Adipose tissue (tissue), 3 donors: ENCODE measurements around the gene CACNA1B. TPM values are rescaled to one million over a fixed set of nuclear protein-coding genes. Genes with fewer than 3 reads are reported as not detected.

Experiments
- H3K27ac ChIP-seq: one replicate; pipeline ENCODE4 v1.5.1; 2013; ENCODE audit warnings: low read depth, low read length
- WGBS, 3 donors: extraction: QIAGEN DNeasy Blood & Tissue Kit; methylation state at CpG; one replicate each; pipeline ENCODE4 v1.1.7; 2013; 5-methylcytosine and 5-hydroxymethylcytosine counted together
- polyA plus RNA-seq, 3 donors: library from polyadenylated mRNA; stranded (reverse); fragments of 200-250 nt; gene quantifications; one replicate each; pipeline ENCODE4 v1.2.3, GENCODE V29; 2013
- donor health status: healthy with polysubstance abuse.
- donor health status: Bipolar disorder and iron deficiency.
- donor health status: healthy.

The CACNA1B gene
- polyA plus RNA-seq, 3 donors = 0.04 to 0.20 TPM; not detected in 1

DNA sequence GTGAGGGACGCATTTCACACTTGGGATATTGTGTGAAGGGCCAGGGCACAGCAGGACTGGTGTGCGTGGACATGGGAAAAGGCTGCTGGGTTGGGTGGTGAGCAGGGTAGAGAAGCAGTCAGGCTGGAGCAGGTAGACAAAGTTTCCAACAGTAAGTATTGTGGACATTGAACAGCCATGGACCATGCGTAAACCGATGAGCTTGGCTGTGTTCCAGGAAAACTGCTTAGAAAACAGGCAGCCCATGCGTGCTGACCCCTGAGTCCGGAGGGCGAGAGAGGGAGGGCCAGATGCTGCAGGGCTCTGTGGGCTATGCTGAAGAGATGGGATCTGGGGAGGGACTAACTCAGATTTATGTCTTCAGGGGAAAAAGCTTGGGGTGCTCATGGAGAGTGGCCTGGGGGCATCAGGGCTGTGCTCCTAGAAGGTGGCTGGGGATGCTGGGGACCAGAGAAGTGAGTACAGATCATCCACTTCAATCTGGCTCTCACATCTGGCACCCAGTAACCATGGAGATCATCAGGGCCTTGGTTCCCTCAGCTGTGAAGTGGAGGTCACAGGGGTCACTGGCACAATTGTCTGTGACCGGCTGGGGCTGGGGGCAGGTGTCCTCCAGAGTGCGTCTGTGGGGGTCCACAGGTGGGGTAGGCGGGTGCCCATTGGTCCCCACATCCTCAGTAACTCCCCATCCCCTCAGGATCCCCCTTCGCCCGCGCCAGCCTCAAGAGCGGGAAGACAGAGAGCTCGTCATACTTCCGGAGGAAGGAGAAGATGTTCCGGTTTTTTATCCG lies 93.3 kb downstream of the CACNA1B start:
- 70 to 80% (median 78%) methylated on average over 18 of the region's 18 CpGs for WGBS, 3 donors
- no peak overlapping the region for H3K27ac ChIP-seq

DNA sequence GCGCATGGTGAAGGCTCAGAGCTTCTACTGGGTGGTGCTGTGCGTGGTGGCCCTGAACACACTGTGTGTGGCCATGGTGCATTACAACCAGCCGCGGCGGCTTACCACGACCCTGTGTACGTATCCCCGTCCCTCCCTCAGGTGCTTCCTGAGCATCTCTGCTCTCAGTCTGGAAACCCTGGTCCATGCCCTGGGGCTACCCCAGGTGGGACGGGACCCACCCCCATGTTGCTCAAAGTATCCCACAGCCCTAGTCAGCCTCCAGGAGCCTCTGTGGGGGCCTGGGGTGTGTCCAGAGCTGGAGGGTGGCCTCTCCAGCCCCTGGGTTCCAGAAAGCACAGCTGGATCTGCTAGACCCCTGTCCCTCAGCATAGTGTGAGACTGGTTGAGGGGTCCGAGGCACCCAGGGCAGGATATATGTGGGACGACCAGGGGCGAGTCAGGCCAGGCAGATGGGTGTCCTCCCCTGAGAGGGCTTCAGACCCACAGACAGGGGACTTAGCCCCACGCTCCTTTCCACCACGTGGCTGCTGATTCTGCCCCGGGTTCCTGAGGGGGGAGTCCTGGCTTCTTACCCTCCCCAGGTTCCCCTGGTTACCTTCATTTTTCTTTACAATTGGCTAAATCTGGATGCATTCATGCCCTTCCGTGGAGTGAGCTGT lies 94.0 kb downstream of the CACNA1B start:
- 85 to 88% (median 87%) methylated on average over 16 of the region's 16 CpGs for WGBS, 3 donors
- no peak overlapping the region for H3K27ac ChIP-seq

DNA sequence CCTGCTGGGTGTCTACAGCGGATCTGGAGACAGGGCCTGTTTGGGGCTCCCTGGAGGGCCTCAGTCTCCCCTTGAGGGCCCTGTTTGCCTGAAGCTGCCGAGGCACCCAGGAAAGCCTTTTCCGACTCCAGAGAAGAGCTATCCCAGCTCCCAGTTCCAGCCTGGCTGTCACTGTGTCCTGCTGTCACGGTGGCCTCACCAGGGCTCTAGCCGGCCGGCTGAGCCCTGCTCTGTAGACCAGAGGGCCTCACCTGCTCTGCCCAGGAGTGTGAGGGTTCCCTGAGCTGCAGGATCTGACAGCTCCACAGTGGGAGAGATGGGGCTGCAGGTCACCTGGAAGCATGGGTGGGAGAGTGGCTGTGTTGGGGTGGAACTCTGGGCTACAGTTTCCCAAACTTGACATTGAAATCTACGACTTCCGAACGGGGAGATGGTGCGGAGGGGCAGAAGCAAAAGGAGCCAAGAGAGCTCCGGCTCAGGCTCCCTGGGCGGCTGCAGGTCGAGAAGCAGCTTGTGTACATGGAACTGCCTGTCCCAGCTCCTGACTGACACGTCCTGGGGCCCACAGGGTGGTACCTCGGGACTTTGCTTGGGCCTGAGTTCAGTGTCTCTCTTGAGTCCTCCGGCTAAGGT lies 94.9 kb downstream of the CACNA1B start:
- H3K27ac ChIP-seq = no peak overlapping the region
- 84 to 88% (median 87%) methylated on average over 16 of the region's 16 CpGs for WGBS, 3 donors

DNA sequence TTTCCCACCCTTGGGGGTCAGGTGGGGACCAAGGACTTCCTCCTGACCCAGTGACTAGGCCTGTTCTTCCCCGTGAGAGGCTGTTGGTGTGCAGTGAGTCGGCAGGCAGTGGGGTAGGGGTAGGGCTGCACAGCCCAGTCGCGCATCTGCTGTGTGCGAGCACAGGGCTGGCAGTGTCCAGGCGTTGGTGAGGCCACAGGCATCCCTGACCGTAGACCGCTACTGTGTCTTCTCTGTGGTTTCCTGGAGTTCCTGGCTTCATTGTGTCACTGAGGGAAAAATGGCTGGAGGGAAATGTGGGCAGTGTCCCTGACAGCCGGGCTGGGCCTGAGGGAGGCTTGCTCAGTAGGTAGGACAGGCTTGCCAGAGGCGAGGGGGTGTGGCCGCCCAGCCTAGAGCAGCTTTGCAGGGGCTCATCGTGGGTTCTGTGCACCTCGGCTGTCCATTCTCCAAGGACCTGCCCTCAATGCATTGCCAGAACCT lies 95.4 kb downstream of the CACNA1B start:
- no peak overlapping the region for H3K27ac ChIP-seq
- WGBS, 3 donors = 77 to 80% (median 79%) methylated on average over 13 of the region's 13 CpGs

DNA sequence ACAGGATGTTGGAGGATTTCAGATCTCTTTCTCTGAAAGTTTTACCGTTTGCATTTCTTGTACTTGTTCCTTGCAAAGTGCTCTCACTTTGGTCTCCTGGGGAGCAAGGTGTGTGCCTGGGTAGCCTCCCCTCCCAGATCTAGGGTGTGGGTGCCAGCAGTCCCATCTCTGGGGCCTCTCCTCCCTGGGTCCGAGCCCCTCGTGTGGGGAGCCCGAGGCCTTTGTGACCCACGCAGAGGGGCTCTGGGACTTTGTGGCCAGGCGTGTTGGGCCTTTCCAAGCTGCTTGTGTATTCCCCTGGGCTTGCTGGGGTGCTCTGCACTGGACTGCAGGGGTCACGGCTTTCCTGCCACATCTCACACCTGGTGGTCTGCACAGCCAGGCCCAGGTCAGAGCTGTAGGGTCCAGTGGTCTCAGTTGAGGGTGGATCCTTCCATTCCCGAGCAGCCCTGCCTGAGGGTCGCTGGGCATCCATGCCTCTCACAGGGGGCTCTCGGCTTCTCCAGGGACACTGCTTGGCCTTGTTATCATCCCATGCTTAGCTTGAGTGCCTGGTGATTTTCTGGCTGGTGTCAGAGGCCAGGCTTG lies 96.3 kb downstream of the CACNA1B start:
- no peak overlapping the region for H3K27ac ChIP-seq
- WGBS, 3 donors = 78 to 85% (median 81%) methylated on average over 10 of the region's 10 CpGs

GRCh38 chr9:137974746-137975526 lies 97.4 kb downstream of the CACNA1B start:
- no peak overlapping the region for H3K27ac ChIP-seq
- WGBS, 3 donors = 78 to 87% (median 86%) methylated on average over 15 of the region's 15 CpGs

DNA sequence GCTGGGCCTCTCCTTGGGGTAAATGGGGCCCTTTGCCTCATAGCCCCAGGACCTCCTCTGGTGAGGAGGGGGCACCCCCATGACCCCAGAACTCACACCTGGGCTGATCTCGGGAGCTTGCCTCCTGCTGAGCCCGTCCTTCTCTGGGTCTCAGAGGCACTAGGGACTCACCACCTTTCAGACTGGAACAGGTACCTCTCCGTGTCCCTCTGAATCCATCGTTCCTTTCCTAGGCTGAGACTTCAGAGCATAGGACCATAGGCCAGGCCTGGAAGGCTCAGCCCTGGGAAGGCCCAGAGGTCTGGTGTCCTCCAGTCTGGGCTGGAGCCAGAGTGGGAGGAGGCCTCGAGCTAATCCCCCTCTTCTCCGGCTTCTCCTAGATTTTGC lies 97.9 kb downstream of the CACNA1B start:
- no peak overlapping the region for H3K27ac ChIP-seq

GRCh38 chr9:137975936-137976565 lies 98.5 kb downstream of the CACNA1B start:
- WGBS, 3 donors = 80 to 93% (median 82%) methylated on average over 7 to 8 of the region's 8 CpGs
- no peak overlapping the region for H3K27ac ChIP-seq

More for the DNA sequence above, 97.9 kb downstream of the CACNA1B start:
- WGBS, 3 donors = 82 to 86% (median 83%) methylated on average over 6 of the region's 6 CpGs

GRCh38 chr9:137977571-137978261 lies 100.1 kb downstream of the CACNA1B start:
- 71 to 81% (median 73%) methylated on average over 8 of the region's 8 CpGs for WGBS, 3 donors
- no peak overlapping the region for H3K27ac ChIP-seq

DNA sequence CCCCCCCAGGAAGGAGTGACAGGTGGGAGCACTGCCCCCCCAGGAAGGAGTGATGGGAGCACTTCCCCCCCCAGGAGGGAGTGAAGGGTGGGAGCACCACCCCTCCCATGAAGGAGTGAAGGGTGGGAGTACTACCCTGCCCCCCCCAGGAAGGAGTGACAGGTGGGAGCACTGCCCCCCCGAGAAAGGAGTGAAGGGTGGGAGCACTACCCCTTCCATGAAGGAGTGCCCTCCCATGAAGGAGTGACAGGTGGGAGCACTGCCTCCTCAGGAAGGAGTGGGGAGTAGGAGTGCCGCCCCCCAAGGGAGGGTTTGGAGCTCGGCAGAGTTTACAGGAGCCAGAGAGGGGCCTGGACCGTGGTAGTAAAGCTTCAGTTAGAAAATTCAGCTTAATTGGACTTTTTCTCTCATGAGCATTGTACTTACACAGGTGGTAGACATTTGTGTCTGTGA lies 100.7 kb downstream of the CACNA1B start:
- no peak overlapping the region for H3K27ac ChIP-seq
- 69 to 75% (median 75%) methylated on average over 4 of the region's 4 CpGs for WGBS, 3 donors

- no peak overlapping the region for H3K27ac ChIP-seq
- whole genome bisulfite sequencing, 3 donors = 73 to 85% (median 77%) methylated on average over 1 of the region's 1 CpG
Observed at GRCh38 chr9:137982200-137982599, 104.6 kb downstream of the CACNA1B start.

- H3K27ac ChIP-seq = no peak overlapping the region
- WGBS, 3 donors = 81 to 84% (median 83%) methylated on average over 16 of the region's 16 CpGs
Observed at GRCh38 chr9:137984005-137984404, 106.4 kb downstream of the CACNA1B start.

GRCh38 chr9:137984520-137985257 lies 107.1 kb downstream of the CACNA1B start:
- no peak overlapping the region for H3K27ac ChIP-seq
- 69 to 87% (median 78%) methylated on average over 7 of the region's 7 CpGs for WGBS, 3 donors

DNA sequence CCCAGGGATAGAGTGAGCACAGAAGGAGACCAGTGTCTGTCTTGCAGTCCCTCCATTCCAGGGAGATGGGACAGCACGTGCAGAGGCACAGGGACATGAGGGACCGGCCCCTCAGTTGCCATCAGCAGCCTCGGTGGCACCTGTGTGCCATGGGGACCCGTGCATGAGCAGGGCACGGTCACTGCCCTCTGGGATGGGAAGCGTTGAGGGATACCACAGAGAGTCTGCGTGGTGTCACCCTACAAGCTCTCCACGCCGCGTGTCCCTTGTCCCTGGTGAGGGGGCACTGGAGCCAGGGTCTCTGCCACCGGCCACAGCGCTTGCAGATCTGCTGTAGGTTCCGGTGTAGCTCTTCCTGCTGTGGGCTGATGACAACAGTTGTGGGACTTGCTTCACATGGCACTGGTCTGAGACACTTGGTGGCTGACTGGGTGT lies 108.1 kb downstream of the CACNA1B start:
- H3K27ac ChIP-seq = no peak overlapping the region
- WGBS, 3 donors = 90 to 95% (median 92%) methylated on average over 13 of the region's 13 CpGs

DNA sequence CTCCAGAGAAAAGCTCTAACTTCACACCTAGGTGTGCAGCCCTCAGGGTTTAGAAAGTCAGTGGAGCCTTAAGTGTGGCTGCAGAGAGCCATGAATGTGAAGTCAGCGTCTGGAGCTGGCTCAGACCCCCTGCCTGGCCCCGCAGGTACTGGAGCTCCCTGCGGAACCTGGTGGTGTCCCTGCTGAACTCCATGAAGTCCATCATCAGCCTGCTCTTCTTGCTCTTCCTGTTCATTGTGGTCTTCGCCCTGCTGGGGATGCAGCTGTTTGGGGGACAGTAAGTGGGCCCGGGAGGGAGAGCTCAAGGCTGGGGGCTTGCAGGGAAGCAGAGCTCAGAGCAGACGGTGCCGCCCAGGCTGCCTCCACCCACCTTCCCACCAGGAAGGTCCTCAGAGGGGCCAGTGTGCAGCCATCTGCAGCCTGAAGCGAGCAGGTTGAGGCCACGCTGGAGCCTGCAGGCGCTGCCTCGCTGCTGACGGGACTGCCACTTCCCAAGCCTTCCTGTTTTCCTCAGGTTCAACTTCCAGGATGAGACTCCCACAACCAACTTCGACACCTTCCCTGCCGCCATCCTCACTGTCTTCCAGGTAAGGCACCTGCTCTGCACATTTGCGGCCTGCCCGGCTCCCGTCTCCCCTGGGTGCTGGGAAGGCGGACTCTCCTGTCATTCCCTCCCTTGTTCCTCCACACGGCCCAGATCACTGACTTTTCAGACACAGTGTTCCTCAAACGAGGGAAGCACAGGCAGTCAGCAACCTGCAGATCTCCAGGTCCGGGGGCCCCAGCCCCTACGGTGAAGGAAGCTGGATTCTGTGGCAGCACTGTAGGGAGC lies 108.9 kb downstream of the CACNA1B start:
- H3K27ac ChIP-seq = no peak overlapping the region
- WGBS, 3 donors = 78 to 83% (median 79%) methylated on average over 22 of the region's 22 CpGs
